Gastrocnemius medialis (tissue), 4 donors: ENCODE results near the gene ATP10A. TPM values are rescaled to one million over a fixed set of nuclear protein-coding genes. Genes with fewer than 3 reads are reported as not detected.

Experiments
- ATAC-seq, 2 donors: fragments of 150-250 bp; one replicate each; pipeline ENCODE4 v1.9.1; 2016
- DNase-seq, 2 donors: peaks; one replicate each; pipeline ENCODE4 v3.0.0-alpha.2; 2019
- H3K27ac ChIP-seq, 4 donors: fragments of 200-600 bp; sonication (generic); 1 replicate in 1 of 4; 2 replicates in 3 of 4; pipeline ENCODE4 v1.5.1; 2016 to 2018; ENCODE audit warnings: mild to moderate bottlenecking in 2 of 4, moderate library complexity in 1 of 4
- H3K27me3 ChIP-seq, 3 donors: fragments of 200-600 bp; sonication (generic) in 2 of 3; 1 replicate in 1 of 3; 2 replicates in 2 of 3; pipeline versions ENCODE4 v1.5.1 to v1.6.0; 2016 to 2019; ENCODE audit warnings: mild to moderate bottlenecking in 1 of 3, moderate library complexity in 1 of 3
- H3K36me3 ChIP-seq, 2 donors: fragments of 200-600 bp; sonication (generic) in 1 of 2; one replicate each; pipeline ENCODE4 v1.5.1; 2017 to 2018
- H3K4me1 ChIP-seq, 2 donors: fragments of 200-600 bp; sonication (generic) in 1 of 2; one replicate each; pipeline ENCODE4 v1.5.1; 2016 to 2017; ENCODE audit warnings: mild to moderate bottlenecking in 2 of 2
- H3K4me3 ChIP-seq, 4 donors: fragments of 200-600 bp; sonication (generic) in 3 of 4; 1 replicate in 1 of 4; 2 replicates in 3 of 4; pipeline ENCODE4 v1.5.1; 2016 to 2019; ENCODE audit warnings: mild to moderate bottlenecking in 2 of 4
- H3K9me3 ChIP-seq, 3 donors: fragments of 200-600 bp; sonication (generic) in 2 of 3; 1 replicate in 1 of 3; 2 replicates in 2 of 3; pipeline ENCODE4 v1.5.1; 2016 to 2019
- POLR2A ChIP-seq, 2 donors: fragments of 450-650 bp; IDR thresholded peaks; one replicate each; pipeline ENCODE4 v1.6.1; 2017; ENCODE audit warnings: antibody characterized with exemption in 2 of 2, mild to moderate bottlenecking in 2 of 2, moderate library complexity in 2 of 2
- in situ Hi-C, 4 donors: fragments of 200-750 bp; cut with MboI; loops; one replicate each; pipeline versions ENCODE4 v1.15.0 to v1.8.0; 2017; ENCODE audit warnings: low sequenced_read_pairs in 4 of 4
- intact Hi-C: fragments of 100-400 bp; cut with DNase I; formaldehyde crosslinking; loops from one replicate; pipeline ENCODE4 v1.15.1; 2023; ENCODE audit warnings: low total_unique reads
- total RNA-seq, 4 donors: library from RNA; depleted of rRNA; stranded (reverse); fragments of >200 nt; gene quantifications; one replicate each; pipeline versions ENCODE4 v1.1.0 to v1.2.3, GENCODE V29; 2016
- TF ChIP-seq, protein P1 (sequence below), 5 experiments: fragments of 450-650 bp in 3 of 5; fragments of 200-600 bp in 2 of 5; sonication (generic) in 2 of 5; IDR thresholded peaks in 4 of 5; conservative IDR thresholded peaks in 1 of 5; 1 replicate in 4 of 5; 2 replicates in 1 of 5; pipeline ENCODE4 v1.5.1; 2016 to 2019; ENCODE audit warnings: antibody characterized with exemption in 5 of 5, mild to moderate bottlenecking in 3 of 5, moderate library complexity in 3 of 5

Gene ATP10A
- total RNA-seq, 4 donors from 2014 or later = 0.36 to 0.56 (median 0.47) TPM

DNA sequence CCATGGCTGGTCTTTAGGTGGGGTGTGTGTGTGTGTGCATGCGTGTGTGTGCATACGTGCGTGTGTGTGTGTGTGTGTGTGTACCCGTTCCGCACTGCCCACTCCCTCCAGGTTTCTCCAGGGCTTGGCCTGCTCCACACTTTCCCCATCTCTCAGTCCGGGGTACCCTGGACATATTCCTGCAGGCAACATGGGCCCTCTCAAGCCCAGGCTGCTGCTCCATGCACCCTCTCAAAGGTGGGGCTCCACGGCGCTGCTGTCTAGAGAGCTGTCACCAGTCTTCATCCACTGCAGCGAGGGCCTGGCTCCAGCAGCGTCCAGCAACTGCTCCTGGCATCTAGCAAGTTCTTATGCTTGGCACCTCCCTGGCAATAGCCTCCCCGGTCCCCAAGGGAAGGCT is 86.1 kb downstream of the ATP10A start:
- DNase-seq (no peak), ATAC-seq (no peak)
- Histone ChIP-seq H3K4me1 (peaks cover 13 to 14% of the 10 kb centered on the region in 2 donors), H3K36me3 (no peaks in the 10 kb centered on the region), H3K9me3 (no peaks in the 10 kb centered on the region), H3K4me3 (no peak overlapping the region), H3K27me3 (no peaks in the 10 kb centered on the region), H3K27ac (no peak overlapping the region)
- in situ Hi-C loops = no loop called here
- intact Hi-C loops = no loop called here
- TF ChIP-seq, protein P1, sequence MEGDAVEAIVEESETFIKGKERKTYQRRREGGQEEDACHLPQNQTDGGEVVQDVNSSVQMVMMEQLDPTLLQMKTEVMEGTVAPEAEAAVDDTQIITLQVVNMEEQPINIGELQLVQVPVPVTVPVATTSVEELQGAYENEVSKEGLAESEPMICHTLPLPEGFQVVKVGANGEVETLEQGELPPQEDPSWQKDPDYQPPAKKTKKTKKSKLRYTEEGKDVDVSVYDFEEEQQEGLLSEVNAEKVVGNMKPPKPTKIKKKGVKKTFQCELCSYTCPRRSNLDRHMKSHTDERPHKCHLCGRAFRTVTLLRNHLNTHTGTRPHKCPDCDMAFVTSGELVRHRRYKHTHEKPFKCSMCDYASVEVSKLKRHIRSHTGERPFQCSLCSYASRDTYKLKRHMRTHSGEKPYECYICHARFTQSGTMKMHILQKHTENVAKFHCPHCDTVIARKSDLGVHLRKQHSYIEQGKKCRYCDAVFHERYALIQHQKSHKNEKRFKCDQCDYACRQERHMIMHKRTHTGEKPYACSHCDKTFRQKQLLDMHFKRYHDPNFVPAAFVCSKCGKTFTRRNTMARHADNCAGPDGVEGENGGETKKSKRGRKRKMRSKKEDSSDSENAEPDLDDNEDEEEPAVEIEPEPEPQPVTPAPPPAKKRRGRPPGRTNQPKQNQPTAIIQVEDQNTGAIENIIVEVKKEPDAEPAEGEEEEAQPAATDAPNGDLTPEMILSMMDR (IDR thresholded peaks at IDR 0.05 in 4 of 5, conservative IDR thresholded peaks at IDR 0.05 in 1 of 5) = no peak
- no peak for TF ChIP-seq POLR2A (IDR thresholded peaks at IDR 0.05)

DNA sequence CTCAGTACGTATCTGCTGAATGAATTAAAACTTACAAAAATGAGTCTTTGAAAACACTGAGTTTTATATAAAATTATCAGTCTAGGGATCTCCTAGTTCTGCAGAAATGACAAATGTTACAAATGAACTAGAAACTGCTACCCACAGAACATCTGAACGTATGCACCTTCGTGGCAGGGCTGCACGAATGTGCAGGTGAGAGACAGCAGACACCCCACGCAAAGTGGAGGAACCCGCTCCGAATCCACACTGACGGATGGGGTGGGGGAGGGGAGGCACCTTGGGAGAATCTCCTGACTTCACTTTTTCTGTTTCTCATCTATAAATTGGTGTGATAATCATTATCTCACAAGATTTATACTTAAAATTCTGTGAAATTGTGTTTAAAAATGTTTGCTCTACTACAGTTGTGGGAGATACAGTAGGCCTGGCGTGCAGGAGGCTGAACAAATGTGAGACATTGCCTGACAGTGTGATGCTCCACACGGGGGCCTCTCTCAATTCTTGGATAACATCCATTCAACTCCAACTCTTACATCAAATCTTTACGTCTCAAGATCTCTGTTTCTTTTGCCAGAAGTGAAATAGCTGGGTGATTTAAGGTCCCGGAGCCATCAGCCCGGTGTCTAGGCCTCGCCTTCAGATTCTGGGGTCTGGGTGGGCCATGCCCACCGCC is 86.9 kb downstream of the ATP10A start:
- Histone ChIP-seq H3K27me3 (no peaks in the 10 kb centered on the region), H3K4me1 (peaks cover 13 to 14% of the 10 kb centered on the region in 2 donors), H3K9me3 (no peaks in the 10 kb centered on the region), H3K27ac (no peak overlapping the region), H3K4me3 (no peak overlapping the region), H3K36me3 (no peaks in the 10 kb centered on the region)
- in situ Hi-C loops (no loop called here), intact Hi-C loops (no loop called here)
- ATAC-seq (no peak), DNase-seq (no peak)
- TF ChIP-seq POLR2A (IDR thresholded peaks at IDR 0.05) = no peak
- TF ChIP-seq, protein P1 (IDR thresholded peaks at IDR 0.05 in 4 of 5, conservative IDR thresholded peaks at IDR 0.05 in 1 of 5) = no peak

DNA sequence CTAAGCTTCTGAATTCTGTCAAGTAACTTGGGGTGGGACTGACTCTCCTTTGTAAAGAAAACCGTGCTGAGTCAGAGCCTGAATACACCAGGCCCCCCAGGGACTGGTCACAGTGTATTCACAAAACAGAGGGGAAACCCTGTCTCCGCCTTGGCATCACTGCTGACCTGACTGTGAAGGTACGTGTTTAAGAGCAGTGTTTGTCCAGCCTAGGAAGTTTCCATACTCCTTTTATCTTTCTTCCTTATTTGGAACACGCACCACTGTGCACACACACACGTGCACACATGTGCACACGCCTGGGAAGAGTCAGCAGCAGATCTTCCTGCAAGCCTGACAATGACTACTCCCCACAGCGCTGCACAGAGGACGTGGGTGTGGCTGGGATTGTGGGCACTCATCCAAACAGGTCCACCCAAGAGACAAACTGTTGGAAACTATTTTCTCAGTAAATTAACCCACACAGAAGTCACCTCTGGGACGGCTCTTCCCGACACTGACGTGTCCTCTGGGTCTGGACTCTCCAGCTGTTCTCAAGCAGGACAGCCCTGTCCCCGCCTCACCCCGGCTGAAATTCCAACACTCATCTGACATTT is 87.7 kb downstream of the ATP10A start:
- intact Hi-C loops (no loop called here), in situ Hi-C loops (no loop called here)
- H3K27ac ChIP-seq = no peak overlapping the region
- H3K9me3 ChIP-seq = no peaks in the 10 kb centered on the region
- H3K27me3 ChIP-seq = no peaks in the 10 kb centered on the region
- no peak overlapping the region for H3K4me3 ChIP-seq
- ATAC-seq (peak; percentile 83 to 88), DNase-seq (peak in 1 of 2 donors; percentile 63)
- H3K4me1 ChIP-seq = peaks cover 13 to 14% of the 10 kb centered on the region in 2 donors
- TF ChIP-seq, protein P1 (IDR thresholded peaks at IDR 0.05 in 4 of 5, conservative IDR thresholded peaks at IDR 0.05 in 1 of 5) = no peak
- no peak for TF ChIP-seq POLR2A (IDR thresholded peaks at IDR 0.05)
- no peaks in the 10 kb centered on the region for H3K36me3 ChIP-seq

DNA sequence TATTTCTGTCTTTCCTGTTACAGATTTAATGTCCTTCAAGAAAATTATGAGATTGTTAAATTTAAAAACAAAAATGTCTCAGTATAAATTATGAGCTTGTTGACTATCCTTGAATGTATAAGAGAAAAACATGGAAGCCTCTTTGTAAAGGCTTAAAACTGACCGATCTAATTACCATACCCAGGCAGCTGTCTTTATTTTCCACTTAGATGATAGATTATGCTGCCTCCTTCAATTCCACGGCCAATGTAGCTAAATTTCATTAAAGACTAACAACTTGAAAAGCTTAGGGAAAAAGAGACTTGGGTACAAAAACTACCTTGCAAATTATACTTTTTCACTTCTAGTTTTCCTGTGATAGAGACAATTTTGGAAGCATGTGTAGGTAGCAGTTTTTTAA is 88.3 kb downstream of the ATP10A start:
- ATAC-seq (no peak), DNase-seq (no peak)
- Histone ChIP-seq H3K4me3 (no peak overlapping the region), H3K4me1 (peaks cover 13 to 14% of the 10 kb centered on the region in 2 donors), H3K9me3 (no peaks in the 10 kb centered on the region), H3K36me3 (no peaks in the 10 kb centered on the region), H3K27me3 (no peaks in the 10 kb centered on the region), H3K27ac (no peak overlapping the region)
- intact Hi-C loops (no loop called here), in situ Hi-C loops (no loop called here)
- no peak for TF ChIP-seq POLR2A (IDR thresholded peaks at IDR 0.05)
- TF ChIP-seq, protein P1 (IDR thresholded peaks at IDR 0.05 in 4 of 5, conservative IDR thresholded peaks at IDR 0.05 in 1 of 5) = no peak
